ENCODE results near the gene SLC7A6OS.
"Not testable (repeated sequence)": the region's sequence is repeated elsewhere in the genome, so short reads cannot be mapped to it uniquely, and the experiment has no call there.

SLC7A6OS gene

GRCh38 chr16:68298907-68299561 lies 11.7 kb downstream of the SLC7A6OS start:
- peak; percentile 50 for DNase-seq (ENCODE audit: low spot score)

GRCh38 chr16:68298312-68298711 lies 12.4 kb downstream of the SLC7A6OS start:
- no peak for DNase-seq (ENCODE audit: low spot score)

GRCh38 chr16:68297908-68298307 lies 12.8 kb downstream of the SLC7A6OS start:
- DNase-seq (ENCODE audit: low spot score): no peak

- DNase-seq (ENCODE audit: low spot score): no peak
Observed at GRCh38 chr16:68296693-68297092, 14.1 kb downstream of the SLC7A6OS start.

GRCh38 chr16:68296291-68296690 lies 14.5 kb downstream of the SLC7A6OS start:
- DNase-seq (ENCODE audit: low spot score): no peak

- DNase-seq (ENCODE audit: low spot score): no peak
Observed at GRCh38 chr16:68292425-68292824, 18.3 kb downstream of the SLC7A6OS start.

GRCh38 chr16:68291227-68291626 lies 19.5 kb downstream of the SLC7A6OS start:
- DNase-seq (ENCODE audit: low spot score): no peak

- DNase-seq (ENCODE audit: low spot score): no peak
Observed at GRCh38 chr16:68290450-68290849, 20.3 kb downstream of the SLC7A6OS start.

- no peak for DNase-seq (ENCODE audit: low spot score)
Observed at GRCh38 chr16:68289621-68290329, 21.0 kb downstream of the SLC7A6OS start.

- no peak for DNase-seq (ENCODE audit: low spot score)
Observed at GRCh38 chr16:68289202-68289601, 21.5 kb downstream of the SLC7A6OS start.

GRCh38 chr16:68288796-68289195 lies 21.9 kb downstream of the SLC7A6OS start:
- DNase-seq (ENCODE audit: low spot score): not testable (repeated sequence)

GRCh38 chr16:68288252-68288650 lies 22.5 kb downstream of the SLC7A6OS start:
- no peak for DNase-seq (ENCODE audit: low spot score)

GRCh38 chr16:68287276-68288251 lies 23.2 kb downstream of the SLC7A6OS start:
- peak; percentile 89 for DNase-seq (ENCODE audit: low spot score)

GRCh38 chr16:68286153-68287074 lies 24.3 kb downstream of the SLC7A6OS start:
- no peak for DNase-seq (ENCODE audit: low spot score)

GRCh38 chr16:68285683-68286082 lies 25.1 kb downstream of the SLC7A6OS start:
- no peak for DNase-seq (ENCODE audit: low spot score)

GRCh38 chr16:68284847-68285246 lies 25.9 kb downstream of the SLC7A6OS start:
- DNase-seq (ENCODE audit: low spot score): no peak

GRCh38 chr16:68283801-68284598 lies 26.7 kb downstream of the SLC7A6OS start:
- no peak for DNase-seq (ENCODE audit: low spot score)

- no peak for DNase-seq (ENCODE audit: low spot score)
Observed at GRCh38 chr16:68283346-68283745, 27.4 kb downstream of the SLC7A6OS start.

GRCh38 chr16:68282064-68282452 lies 28.7 kb downstream of the SLC7A6OS start:
- no peak for DNase-seq (ENCODE audit: low spot score)

GRCh38 chr16:68281368-68282063 lies 29.2 kb downstream of the SLC7A6OS start:
- no peak for DNase-seq (ENCODE audit: low spot score)
